GM18858 (cell line): ENCODE measurements around the gene SDR42E2.
"Not testable (repeated sequence)": the region's sequence is repeated elsewhere in the genome, so short reads cannot be mapped to it uniquely, and the experiment has no call there.

Experiments
- ATAC-seq: cut with Tn5 transposase; IDR thresholded peaks from one replicate; pipeline ENCODE4 v1.9.1; 2021; ENCODE audit not compliant: unreplicated experiment

Gene SDR42E2

GRCh38 chr16:22161999-22162655, at the start of gene SDR42E2:
TSS of gene SDR42E2 (plus strand) at chr16:22162506. CDS start at chr16:22165583, 3,077 bp downstream.
- ATAC-seq, result no peak

- ATAC-seq, result no peak
Observed at GRCh38 chr16:22116095-22116700, 46.1 kb upstream of the SDR42E2 start.

GRCh38 chr16:22117609-22118008, 44.7 kb upstream of the SDR42E2 start:
- no peak for ATAC-seq

- ATAC-seq, result no peak
Observed at GRCh38 chr16:22120440-22120839, 41.9 kb upstream of the SDR42E2 start.

- ATAC-seq, result no peak
Observed at GRCh38 chr16:22122239-22122638, 40.1 kb upstream of the SDR42E2 start.

- no peak for ATAC-seq
Observed at GRCh38 chr16:22123146-22123545, 39.2 kb upstream of the SDR42E2 start.

- no peak for ATAC-seq
Observed at GRCh38 chr16:22123759-22124490, 38.4 kb upstream of the SDR42E2 start.

GRCh38 chr16:22124583-22125284, 37.6 kb upstream of the SDR42E2 start:
- ATAC-seq, result no peak

GRCh38 chr16:22126037-22126558, 36.2 kb upstream of the SDR42E2 start:
- ATAC-seq, result no peak

GRCh38 chr16:22128537-22128936, 33.8 kb upstream of the SDR42E2 start:
- not testable (repeated sequence) for ATAC-seq

GRCh38 chr16:22130528-22130927, 31.8 kb upstream of the SDR42E2 start:
- ATAC-seq, result no peak

GRCh38 chr16:22132801-22133200, 29.5 kb upstream of the SDR42E2 start:
- no peak for ATAC-seq

GRCh38 chr16:22138482-22138881, 23.8 kb upstream of the SDR42E2 start:
- ATAC-seq, result no peak

- ATAC-seq, result no peak
Observed at GRCh38 chr16:22139008-22139407, 23.3 kb upstream of the SDR42E2 start.

- no peak for ATAC-seq
Observed at GRCh38 chr16:22139732-22140131, 22.6 kb upstream of the SDR42E2 start.

- no peak for ATAC-seq
Observed at GRCh38 chr16:22141767-22142166, 20.5 kb upstream of the SDR42E2 start.

GRCh38 chr16:22144520-22144919, 17.8 kb upstream of the SDR42E2 start:
- ATAC-seq, result no peak

GRCh38 chr16:22147853-22148252, 14.5 kb upstream of the SDR42E2 start:
- ATAC-seq, result no peak

GRCh38 chr16:22151246-22151998, 10.9 kb upstream of the SDR42E2 start:
- no peak for ATAC-seq

GRCh38 chr16:22152316-22152715, 10.0 kb upstream of the SDR42E2 start:
- no peak for ATAC-seq

GRCh38 chr16:22153078-22153477, 9.2 kb upstream of the SDR42E2 start:
- not testable (repeated sequence) for ATAC-seq
